Measurements from ENCODE around the gene DAPK2. TPM values are rescaled to one million over a fixed set of nuclear protein-coding genes. Genes with fewer than 3 reads are reported as not detected.

The DAPK2 gene
- total RNA-seq, 1 donor from 2014 or later = 2.6 TPM

DNA sequence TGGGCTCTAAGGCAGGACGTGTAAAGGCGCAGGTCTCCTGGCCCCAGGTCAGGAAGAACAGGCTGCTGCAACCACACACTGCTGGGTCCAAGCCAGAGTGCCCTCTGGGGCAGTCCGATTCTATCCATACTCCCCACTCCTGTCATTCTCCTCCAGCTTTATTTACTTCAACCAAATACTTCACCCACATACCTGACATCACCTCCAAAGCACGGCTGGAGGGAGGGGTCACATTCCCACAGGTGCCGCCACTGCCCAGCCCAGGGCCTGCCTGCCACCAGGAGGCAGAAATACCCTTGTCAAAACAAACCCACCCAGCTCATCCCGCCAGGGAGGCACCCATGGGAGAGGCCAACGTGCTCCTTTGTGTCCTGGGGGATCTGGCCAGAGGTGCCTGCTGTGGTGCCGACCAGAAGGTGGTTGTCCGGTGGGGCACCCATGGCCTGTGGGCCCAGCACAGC is 100.4 kb downstream of the DAPK2 start:
- no peak overlapping the region for H3K4me3 Mint-ChIP-seq
- H3K36me3 Mint-ChIP-seq = no peaks in the 10 kb centered on the region
- TF ChIP-seq, protein P1, sequence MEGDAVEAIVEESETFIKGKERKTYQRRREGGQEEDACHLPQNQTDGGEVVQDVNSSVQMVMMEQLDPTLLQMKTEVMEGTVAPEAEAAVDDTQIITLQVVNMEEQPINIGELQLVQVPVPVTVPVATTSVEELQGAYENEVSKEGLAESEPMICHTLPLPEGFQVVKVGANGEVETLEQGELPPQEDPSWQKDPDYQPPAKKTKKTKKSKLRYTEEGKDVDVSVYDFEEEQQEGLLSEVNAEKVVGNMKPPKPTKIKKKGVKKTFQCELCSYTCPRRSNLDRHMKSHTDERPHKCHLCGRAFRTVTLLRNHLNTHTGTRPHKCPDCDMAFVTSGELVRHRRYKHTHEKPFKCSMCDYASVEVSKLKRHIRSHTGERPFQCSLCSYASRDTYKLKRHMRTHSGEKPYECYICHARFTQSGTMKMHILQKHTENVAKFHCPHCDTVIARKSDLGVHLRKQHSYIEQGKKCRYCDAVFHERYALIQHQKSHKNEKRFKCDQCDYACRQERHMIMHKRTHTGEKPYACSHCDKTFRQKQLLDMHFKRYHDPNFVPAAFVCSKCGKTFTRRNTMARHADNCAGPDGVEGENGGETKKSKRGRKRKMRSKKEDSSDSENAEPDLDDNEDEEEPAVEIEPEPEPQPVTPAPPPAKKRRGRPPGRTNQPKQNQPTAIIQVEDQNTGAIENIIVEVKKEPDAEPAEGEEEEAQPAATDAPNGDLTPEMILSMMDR (IDR thresholded peaks at IDR 0.05; ENCODE audit: unreplicated experiment) = no peak
- H3K27ac Mint-ChIP-seq = no peak overlapping the region
- no peaks in the 10 kb centered on the region for H3K9me3 Mint-ChIP-seq
- H3K4me1 Mint-ChIP-seq = peaks cover 2% of the 10 kb centered on the region
- DNase-seq (ENCODE audit: low spot score in 2 of 2, unreplicated experiment in 2 of 2) = no peak
- no peaks in the 10 kb centered on the region for H3K27me3 Mint-ChIP-seq (ENCODE audit: low read depth)

DNA sequence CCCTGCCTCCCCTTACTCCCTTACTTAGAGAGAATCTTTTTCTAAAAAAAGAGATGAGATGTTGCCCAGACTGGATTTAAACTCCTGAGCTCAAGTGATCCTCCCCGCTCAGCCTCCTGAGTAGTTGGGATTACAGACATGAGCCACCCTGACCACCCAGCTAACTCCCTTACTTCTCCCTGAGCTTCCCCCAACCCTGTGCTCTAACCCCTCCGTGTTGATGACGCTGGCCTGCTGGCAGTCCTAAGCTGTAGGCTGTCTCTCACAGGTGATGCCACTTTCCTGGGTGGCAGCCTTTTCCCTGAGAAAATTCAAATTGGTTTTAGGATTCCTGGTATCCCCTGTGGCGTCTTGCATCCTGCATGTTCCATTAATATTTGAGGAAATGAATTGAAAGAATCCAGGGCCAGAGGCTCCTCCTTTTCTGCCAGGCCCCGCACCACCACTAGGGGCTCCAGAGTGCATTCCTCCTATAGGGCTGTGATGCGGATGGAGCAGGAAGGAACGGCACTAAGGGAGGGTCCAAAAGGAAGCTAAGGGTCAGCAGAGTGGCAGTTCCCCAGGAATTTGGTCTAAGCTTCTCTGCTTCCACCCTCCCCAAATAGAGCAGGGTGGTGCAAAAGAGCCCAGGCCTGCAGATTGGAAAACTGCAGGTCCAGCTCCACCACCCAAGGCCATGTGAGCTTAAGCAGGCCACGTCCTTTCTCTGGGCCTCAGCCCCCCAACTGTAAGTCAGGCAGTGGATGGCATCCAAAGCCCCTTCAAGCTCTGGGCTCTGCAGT is 101.1 kb downstream of the DAPK2 start:
- TF ChIP-seq, protein P1 (IDR thresholded peaks at IDR 0.05; ENCODE audit: unreplicated experiment) = peak; percentile 82
- Mint-ChIP-seq H3K4me3 (no peak overlapping the region), H3K36me3 (no peaks in the 10 kb centered on the region), H3K27me3 (ENCODE audit: low read depth) (no peaks in the 10 kb centered on the region), H3K4me1 (peaks cover 2% of the 10 kb centered on the region), H3K9me3 (no peaks in the 10 kb centered on the region), H3K27ac (no peak overlapping the region)
- peak in 1 of 2 experiments; percentile 74 for DNase-seq (ENCODE audit: low spot score in 2 of 2, unreplicated experiment in 2 of 2)

DNA sequence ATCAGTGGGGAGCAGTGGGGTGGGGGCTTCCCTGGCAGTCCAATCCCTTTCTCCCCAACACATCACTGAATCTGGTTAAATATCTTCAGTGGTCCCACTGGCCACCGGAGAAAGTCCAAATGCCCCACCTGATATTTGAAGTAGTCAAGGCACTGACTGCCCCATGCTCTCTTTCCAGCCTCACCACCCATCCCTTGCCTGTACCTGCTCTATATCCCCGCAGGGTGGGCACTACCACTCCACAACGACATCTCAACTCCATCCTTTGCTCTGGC is 101.7 kb downstream of the DAPK2 start:
- no peak overlapping the region for H3K27ac Mint-ChIP-seq
- peaks cover 4% of the 10 kb centered on the region for H3K4me1 Mint-ChIP-seq
- no peaks in the 10 kb centered on the region for H3K9me3 Mint-ChIP-seq
- no peak overlapping the region for H3K4me3 Mint-ChIP-seq
- H3K36me3 Mint-ChIP-seq = no peaks in the 10 kb centered on the region
- TF ChIP-seq, protein P1 (IDR thresholded peaks at IDR 0.05; ENCODE audit: unreplicated experiment) = no peak
- H3K27me3 Mint-ChIP-seq (ENCODE audit: low read depth) = no peaks in the 10 kb centered on the region
- no peak for DNase-seq (ENCODE audit: low spot score in 2 of 2, unreplicated experiment in 2 of 2)

DNA sequence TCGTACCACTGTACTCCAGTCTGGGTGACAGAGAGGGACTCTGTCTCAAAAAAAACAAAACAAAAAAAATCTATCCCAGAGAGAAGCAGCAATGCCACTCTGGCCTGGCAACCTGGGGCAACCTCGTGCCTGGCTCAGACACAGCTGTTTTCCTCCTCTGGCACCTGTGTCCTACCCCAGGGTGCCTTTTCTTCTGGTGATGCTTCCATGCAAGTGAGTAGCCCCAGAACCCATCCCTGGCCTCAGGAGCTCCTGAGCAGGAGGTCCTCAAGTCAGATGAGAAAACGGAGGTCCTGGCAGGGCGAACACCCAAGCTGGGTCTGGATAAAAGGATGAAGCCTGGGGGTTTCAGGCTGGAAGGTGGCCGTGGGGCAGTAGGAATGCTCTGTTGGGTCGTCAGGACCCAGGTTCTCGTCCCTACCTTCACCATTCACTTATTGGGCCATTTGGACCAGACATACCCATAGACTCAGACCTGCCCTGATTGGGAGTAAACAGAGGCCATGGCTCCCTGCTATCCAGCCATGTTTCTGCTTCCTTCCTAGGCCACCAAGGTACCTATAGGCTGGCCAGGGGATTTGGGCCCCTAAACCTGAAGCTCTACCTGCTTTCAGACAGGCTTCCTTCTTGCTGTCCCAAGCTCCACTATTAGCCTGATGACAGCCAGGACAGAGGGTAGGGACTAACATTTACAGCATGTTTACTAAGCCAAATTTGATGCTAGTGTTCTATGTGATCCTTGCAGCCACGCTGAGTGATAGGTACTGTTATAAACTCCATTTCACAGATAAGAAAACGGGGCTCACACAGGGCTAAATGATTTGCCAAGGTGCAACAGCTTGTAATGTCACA is 102.2 kb downstream of the DAPK2 start:
- no peaks in the 10 kb centered on the region for H3K9me3 Mint-ChIP-seq
- H3K4me1 Mint-ChIP-seq = peaks cover 4% of the 10 kb centered on the region
- H3K36me3 Mint-ChIP-seq = no peaks in the 10 kb centered on the region
- H3K4me3 Mint-ChIP-seq = no peak overlapping the region
- DNase-seq (ENCODE audit: low spot score in 2 of 2, unreplicated experiment in 2 of 2) = no peak
- TF ChIP-seq, protein P1 (IDR thresholded peaks at IDR 0.05; ENCODE audit: unreplicated experiment) = no peak
- H3K27ac Mint-ChIP-seq = no peak overlapping the region
- H3K27me3 Mint-ChIP-seq (ENCODE audit: low read depth) = no peaks in the 10 kb centered on the region

DNA sequence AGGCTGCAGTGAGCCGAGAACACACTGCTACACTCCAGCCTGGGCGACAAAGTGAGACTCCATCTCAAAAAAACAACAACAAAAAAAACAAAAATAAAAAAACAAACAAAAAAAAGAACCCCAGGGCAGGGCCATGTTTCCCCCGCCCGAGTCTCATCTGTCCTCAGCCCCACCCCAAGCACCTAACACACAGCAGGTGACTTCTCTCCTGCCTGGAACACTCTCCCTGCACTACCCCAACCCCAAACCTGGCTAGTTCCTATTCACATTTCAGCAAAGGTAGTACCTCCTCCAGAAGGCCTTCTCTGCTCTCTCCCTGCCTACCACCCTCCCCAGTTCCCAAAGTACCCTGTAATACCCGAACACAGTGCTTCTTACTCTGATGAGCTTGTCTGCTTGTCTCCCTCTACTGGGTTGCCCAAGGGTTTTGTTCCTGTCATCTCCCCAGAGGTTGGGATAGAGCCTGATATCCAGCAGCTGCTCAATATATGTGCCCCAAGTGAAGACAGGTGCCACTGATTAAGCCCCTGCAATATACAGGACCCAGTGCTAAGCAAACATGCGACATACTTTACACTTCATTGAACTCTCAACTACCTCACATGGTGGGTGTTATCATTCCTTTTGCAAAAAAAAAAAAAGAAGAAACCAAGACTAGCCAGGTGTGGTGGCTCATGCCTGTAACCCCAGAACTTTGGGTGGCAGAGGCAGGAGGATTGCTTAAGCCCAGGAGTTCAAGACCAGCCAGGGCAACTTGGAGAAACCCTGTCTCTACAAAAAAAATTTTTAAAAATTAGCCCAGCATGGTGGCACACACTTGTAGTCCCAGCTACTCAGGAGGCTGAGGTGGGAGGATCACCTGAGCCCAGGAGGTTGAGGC is 103.6 kb downstream of the DAPK2 start:
- H3K27ac Mint-ChIP-seq = no peak overlapping the region
- no peak for DNase-seq (ENCODE audit: low spot score in 2 of 2, unreplicated experiment in 2 of 2)
- H3K27me3 Mint-ChIP-seq (ENCODE audit: low read depth) = no peaks in the 10 kb centered on the region
- H3K4me1 Mint-ChIP-seq = peaks cover 4% of the 10 kb centered on the region
- H3K9me3 Mint-ChIP-seq = no peaks in the 10 kb centered on the region
- H3K36me3 Mint-ChIP-seq = no peaks in the 10 kb centered on the region
- no peak overlapping the region for H3K4me3 Mint-ChIP-seq
- TF ChIP-seq, protein P1 (IDR thresholded peaks at IDR 0.05; ENCODE audit: unreplicated experiment) = no peak
